ENCODE measurements around the gene NDST3.

- TF ChIP-seq RAD21 (conservative IDR thresholded peaks at IDR 0.05 in 1 of 2, IDR thresholded peaks at IDR 0.05 in 1 of 2) (no peak), POLR2AphosphoS2 (conservative IDR thresholded peaks at IDR 0.05; ENCODE audit: low read length) (no peak), CEBPB (IDR thresholded peaks at IDR 0.05) (no peak)
- TF ChIP-seq, protein P1, sequence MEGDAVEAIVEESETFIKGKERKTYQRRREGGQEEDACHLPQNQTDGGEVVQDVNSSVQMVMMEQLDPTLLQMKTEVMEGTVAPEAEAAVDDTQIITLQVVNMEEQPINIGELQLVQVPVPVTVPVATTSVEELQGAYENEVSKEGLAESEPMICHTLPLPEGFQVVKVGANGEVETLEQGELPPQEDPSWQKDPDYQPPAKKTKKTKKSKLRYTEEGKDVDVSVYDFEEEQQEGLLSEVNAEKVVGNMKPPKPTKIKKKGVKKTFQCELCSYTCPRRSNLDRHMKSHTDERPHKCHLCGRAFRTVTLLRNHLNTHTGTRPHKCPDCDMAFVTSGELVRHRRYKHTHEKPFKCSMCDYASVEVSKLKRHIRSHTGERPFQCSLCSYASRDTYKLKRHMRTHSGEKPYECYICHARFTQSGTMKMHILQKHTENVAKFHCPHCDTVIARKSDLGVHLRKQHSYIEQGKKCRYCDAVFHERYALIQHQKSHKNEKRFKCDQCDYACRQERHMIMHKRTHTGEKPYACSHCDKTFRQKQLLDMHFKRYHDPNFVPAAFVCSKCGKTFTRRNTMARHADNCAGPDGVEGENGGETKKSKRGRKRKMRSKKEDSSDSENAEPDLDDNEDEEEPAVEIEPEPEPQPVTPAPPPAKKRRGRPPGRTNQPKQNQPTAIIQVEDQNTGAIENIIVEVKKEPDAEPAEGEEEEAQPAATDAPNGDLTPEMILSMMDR (IDR thresholded peaks at IDR 0.05): no peak
Measured at GRCh38 chr4:118082182-118082581, 47.9 kb downstream of the NDST3 start.

All from A549 (cell line).